ENCODE measurements around the gene ZDHHC14. TPM values are rescaled to one million over a fixed set of nuclear protein-coding genes. Genes with fewer than 3 reads are reported as not detected.

The ZDHHC14 gene
- total RNA-seq, 1 experiment from 2014 or later, result 4.9 TPM

DNA sequence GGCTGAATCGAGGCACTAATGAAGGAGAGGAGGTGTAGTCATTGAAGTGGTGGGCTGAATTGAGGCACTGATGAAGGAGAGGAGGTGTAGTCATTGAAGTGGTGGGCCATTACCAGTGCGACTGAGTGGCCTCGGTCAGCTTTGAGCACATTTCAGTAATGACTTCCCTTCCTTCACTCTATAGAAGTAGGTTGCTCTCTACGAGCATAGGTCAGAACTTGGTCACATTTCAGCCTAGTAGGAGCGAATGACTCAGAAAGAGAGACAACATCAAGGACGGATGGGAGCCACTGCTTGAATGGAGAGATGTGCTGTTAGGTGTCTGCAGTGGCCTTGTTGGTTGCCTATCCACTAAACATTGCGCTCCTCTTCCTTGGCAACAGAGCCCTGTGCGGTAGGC is 39.5 kb downstream of the ZDHHC14 start:
- Histone ChIP-seq H3K79me2 (ENCODE audit: low read length) (no peaks in the 10 kb centered on the region), H3K4me2 (ENCODE audit: low read length) (no peak overlapping the region), H2AFZ (ENCODE audit: low read length) (no peak overlapping the region), H3K9me3 (ENCODE audit: low read length) (no peaks in the 10 kb centered on the region), H3K27me3 (ENCODE audit: low read length) (no peaks in the 10 kb centered on the region), H3K27ac (ENCODE audit: low read length) (no peak overlapping the region), H3K9me2 (replicated peaks; ENCODE audit: low read length) (no peaks in the 10 kb centered on the region), H3K4me1 (ENCODE audit: insufficient read depth, low read length) (no peaks in the 10 kb centered on the region), H4K20me1 (ENCODE audit: low read length) (no peaks in the 10 kb centered on the region), H3K4me3 (ENCODE audit: low read length) (no peak overlapping the region), H3F3A (ENCODE audit: low read length, unreplicated experiment) (no peaks in the 10 kb centered on the region), H3K9ac (ENCODE audit: low read length) (no peak overlapping the region), H3K36me3 (ENCODE audit: low read depth, low read length) (no peaks in the 10 kb centered on the region)
- ChIA-PET CTCF (no interaction called here), POLR2A (ENCODE audit: unreplicated experiment) (no interaction called here)
- no peak for ATAC-seq
- intact Hi-C loops (cut with micrococcal nuclease), result no loop called here
- no peak for DNase-seq
- TF ChIP-seq EZH2phosphoT487 (IDR thresholded peaks at IDR 0.05; ENCODE audit: borderline replicate concordance, low read length), result no peak
- no peak for TF ChIP-seq EZH2 (IDR thresholded peaks at IDR 0.05; ENCODE audit: low read length, unreplicated experiment)
- TF ChIP-seq, protein P1, sequence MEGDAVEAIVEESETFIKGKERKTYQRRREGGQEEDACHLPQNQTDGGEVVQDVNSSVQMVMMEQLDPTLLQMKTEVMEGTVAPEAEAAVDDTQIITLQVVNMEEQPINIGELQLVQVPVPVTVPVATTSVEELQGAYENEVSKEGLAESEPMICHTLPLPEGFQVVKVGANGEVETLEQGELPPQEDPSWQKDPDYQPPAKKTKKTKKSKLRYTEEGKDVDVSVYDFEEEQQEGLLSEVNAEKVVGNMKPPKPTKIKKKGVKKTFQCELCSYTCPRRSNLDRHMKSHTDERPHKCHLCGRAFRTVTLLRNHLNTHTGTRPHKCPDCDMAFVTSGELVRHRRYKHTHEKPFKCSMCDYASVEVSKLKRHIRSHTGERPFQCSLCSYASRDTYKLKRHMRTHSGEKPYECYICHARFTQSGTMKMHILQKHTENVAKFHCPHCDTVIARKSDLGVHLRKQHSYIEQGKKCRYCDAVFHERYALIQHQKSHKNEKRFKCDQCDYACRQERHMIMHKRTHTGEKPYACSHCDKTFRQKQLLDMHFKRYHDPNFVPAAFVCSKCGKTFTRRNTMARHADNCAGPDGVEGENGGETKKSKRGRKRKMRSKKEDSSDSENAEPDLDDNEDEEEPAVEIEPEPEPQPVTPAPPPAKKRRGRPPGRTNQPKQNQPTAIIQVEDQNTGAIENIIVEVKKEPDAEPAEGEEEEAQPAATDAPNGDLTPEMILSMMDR (conservative IDR thresholded peaks at IDR 0.05; ENCODE audit: low read depth, low read length), result no peak
- BruUV-seq (replicated peaks), result no TSS peak

GRCh38 chr6:157424491-157425020 is 43.6 kb downstream of the ZDHHC14 start:
- Histone ChIP-seq H3K27ac (ENCODE audit: low read length) (no peak overlapping the region), H4K20me1 (ENCODE audit: low read length) (no peaks in the 10 kb centered on the region), H2AFZ (ENCODE audit: low read length) (no peak overlapping the region), H3K27me3 (ENCODE audit: low read length) (no peaks in the 10 kb centered on the region), H3K4me1 (ENCODE audit: insufficient read depth, low read length) (peaks cover 17% of the 10 kb centered on the region), H3K9me3 (ENCODE audit: low read length) (no peaks in the 10 kb centered on the region), H3F3A (ENCODE audit: low read length, unreplicated experiment) (no peaks in the 10 kb centered on the region), H3K9me2 (replicated peaks; ENCODE audit: low read length) (no peaks in the 10 kb centered on the region), H3K4me3 (ENCODE audit: low read length) (no peak overlapping the region), H3K79me2 (ENCODE audit: low read length) (no peaks in the 10 kb centered on the region), H3K9ac (ENCODE audit: low read length) (no peak overlapping the region), H3K36me3 (ENCODE audit: low read depth, low read length) (no peaks in the 10 kb centered on the region), H3K4me2 (ENCODE audit: low read length) (no peak overlapping the region)
- ChIA-PET CTCF (no interaction called here), POLR2A (ENCODE audit: unreplicated experiment) (no interaction called here)
- BruUV-seq (replicated peaks), result no TSS peak
- TF ChIP-seq EZH2phosphoT487 (IDR thresholded peaks at IDR 0.05; ENCODE audit: borderline replicate concordance, low read length), result no peak
- TF ChIP-seq EZH2 (IDR thresholded peaks at IDR 0.05; ENCODE audit: low read length, unreplicated experiment), result no peak
- TF ChIP-seq, protein P1 (conservative IDR thresholded peaks at IDR 0.05; ENCODE audit: low read depth, low read length), result no peak
- DNase-seq (no peak), ATAC-seq (no peak)
- intact Hi-C loops (cut with micrococcal nuclease), result loop anchor here (5.0 kb wide), 3 partner anchors 42 to 173 kb away; partner anchors contain the start of genes TMEM242 and ZDHHC14

- DNase-seq (no peak), ATAC-seq (no peak)
- TSS peak; percentile 65 for BruUV-seq (replicated peaks)
- Histone ChIP-seq H3K9me3 (ENCODE audit: low read length) (no peaks in the 10 kb centered on the region), H2AFZ (ENCODE audit: low read length) (peak overlapping the region; percentile 37; the same call in 1 of the 2 replicates), H4K20me1 (ENCODE audit: low read length) (no peaks in the 10 kb centered on the region), H3F3A (ENCODE audit: low read length, unreplicated experiment) (no peaks in the 10 kb centered on the region), H3K4me3 (ENCODE audit: low read length) (peak overlapping the region; percentile 57; the same call in 1 of the 2 replicates), H3K9ac (ENCODE audit: low read length) (peak overlapping the region; percentile 24; the same call in 1 of the 2 replicates), H3K79me2 (ENCODE audit: low read length) (no peaks in the 10 kb centered on the region), H3K4me1 (ENCODE audit: insufficient read depth, low read length) (peaks cover 40% of the 10 kb centered on the region), H3K27ac (ENCODE audit: low read length) (peak overlapping the region; percentile 55), H3K4me2 (ENCODE audit: low read length) (peak overlapping the region; percentile 83), H3K27me3 (ENCODE audit: low read length) (no peaks in the 10 kb centered on the region), H3K36me3 (ENCODE audit: low read depth, low read length) (no peaks in the 10 kb centered on the region), H3K9me2 (replicated peaks; ENCODE audit: low read length) (no peaks in the 10 kb centered on the region)
- intact Hi-C loops (cut with micrococcal nuclease), result loop anchor here (1.0 to 5.0 kb wide), 5 partner anchors 46 to 185 kb away; partner anchors contain the start of genes TMEM242 and ZDHHC14
- TF ChIP-seq EZH2phosphoT487 (IDR thresholded peaks at IDR 0.05; ENCODE audit: borderline replicate concordance, low read length) (no peak), EZH2 (IDR thresholded peaks at IDR 0.05; ENCODE audit: low read length, unreplicated experiment) (no peak)
- TF ChIP-seq, protein P1 (conservative IDR thresholded peaks at IDR 0.05; ENCODE audit: low read depth, low read length), result no peak
- POLR2A ChIA-PET (ENCODE audit: unreplicated experiment), result interaction anchor here (0.6 kb wide), 1 partner anchor 132 kb away, joined by 3 read pairs; no protein-coding TSS in a partner anchor
- CTCF ChIA-PET, result interaction anchor here (0.6 to 0.9 kb wide), 2 partner anchors 113 to 167 kb away, joined by 4 to 8 read pairs; no protein-coding TSS in a partner anchor
These were observed 47.0 kb downstream of the ZDHHC14 start for GRCh38 chr6:157427969-157428368.

Data from PC-3 (cell line).